Breast epithelium (tissue), 3 donors: Measurements from ENCODE around the gene ARHGDIB.

Experiments used
- POLR2A ChIP-seq: fragments of 450-650 bp; IDR thresholded peaks from one replicate; pipeline ENCODE4 v1.6.1; 2016; ENCODE audit warnings: antibody characterized with exemption, mild to moderate bottlenecking, moderate library complexity
- POLR2AphosphoS5 ChIP-seq, 3 donors: sonication (generic); formaldehyde crosslinking; IDR thresholded peaks; one replicate each; pipeline ENCODE4 v1.6.1; 2017; ENCODE audit warnings: antibody characterized with exemption in 3 of 3
- TF ChIP-seq, protein P1 (sequence below), 3 donors: fragments of 450-650 bp; IDR thresholded peaks; one replicate each; pipeline ENCODE4 v1.5.1; 2016 to 2017; ENCODE audit warnings: antibody characterized with exemption in 3 of 3, mild to moderate bottlenecking in 3 of 3, moderate library complexity in 3 of 3

DNA sequence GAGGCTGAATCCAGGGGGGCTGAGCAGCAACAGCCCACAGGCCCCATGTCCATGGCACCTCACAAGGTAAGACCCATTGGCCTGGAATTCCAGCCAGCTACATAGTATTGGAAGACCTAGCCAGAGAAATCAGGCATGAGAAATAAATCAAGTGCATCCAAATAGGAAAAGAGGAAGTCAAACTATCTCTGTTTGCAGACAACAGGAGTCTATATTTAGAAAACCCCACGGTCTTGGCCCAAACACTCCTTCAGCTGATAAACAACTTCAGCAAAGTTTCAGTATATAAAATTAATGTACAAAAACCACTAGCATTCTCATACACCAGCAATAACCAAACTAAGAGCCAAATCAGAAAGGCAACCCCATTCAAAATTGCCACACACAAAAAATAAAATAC is 28.4 kb upstream of the ARHGDIB start:
- TF ChIP-seq POLR2A (no peak), POLR2AphosphoS5 (IDR thresholded peaks at IDR 0.05) (no peak)
- TF ChIP-seq, protein P1, sequence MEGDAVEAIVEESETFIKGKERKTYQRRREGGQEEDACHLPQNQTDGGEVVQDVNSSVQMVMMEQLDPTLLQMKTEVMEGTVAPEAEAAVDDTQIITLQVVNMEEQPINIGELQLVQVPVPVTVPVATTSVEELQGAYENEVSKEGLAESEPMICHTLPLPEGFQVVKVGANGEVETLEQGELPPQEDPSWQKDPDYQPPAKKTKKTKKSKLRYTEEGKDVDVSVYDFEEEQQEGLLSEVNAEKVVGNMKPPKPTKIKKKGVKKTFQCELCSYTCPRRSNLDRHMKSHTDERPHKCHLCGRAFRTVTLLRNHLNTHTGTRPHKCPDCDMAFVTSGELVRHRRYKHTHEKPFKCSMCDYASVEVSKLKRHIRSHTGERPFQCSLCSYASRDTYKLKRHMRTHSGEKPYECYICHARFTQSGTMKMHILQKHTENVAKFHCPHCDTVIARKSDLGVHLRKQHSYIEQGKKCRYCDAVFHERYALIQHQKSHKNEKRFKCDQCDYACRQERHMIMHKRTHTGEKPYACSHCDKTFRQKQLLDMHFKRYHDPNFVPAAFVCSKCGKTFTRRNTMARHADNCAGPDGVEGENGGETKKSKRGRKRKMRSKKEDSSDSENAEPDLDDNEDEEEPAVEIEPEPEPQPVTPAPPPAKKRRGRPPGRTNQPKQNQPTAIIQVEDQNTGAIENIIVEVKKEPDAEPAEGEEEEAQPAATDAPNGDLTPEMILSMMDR (IDR thresholded peaks at IDR 0.05): no peak
